HG02938 (cell line): Measurements from ENCODE around the gene DNAJC1.
"Not testable (repeated sequence)": the region's sequence is repeated elsewhere in the genome, so short reads cannot be mapped to it uniquely, and the experiment has no call there.

Source experiments
- ATAC-seq: cut with Tn5 transposase; IDR thresholded peaks from one replicate; pipeline ENCODE4 v1.9.1; 2021; ENCODE audit warnings: mild to moderate bottlenecking, moderate library complexity; ENCODE audit not compliant: unreplicated experiment

The DNAJC1 gene

GRCh38 chr10:21740989-21741388 is 262.5 kb downstream of the DNAJC1 start:
- no peak for ATAC-seq

- no peak for ATAC-seq
Measured at GRCh38 chr10:21737106-21737505, 266.4 kb downstream of the DNAJC1 start.

GRCh38 chr10:21733710-21734109 is 269.8 kb downstream of the DNAJC1 start:
- no peak for ATAC-seq

GRCh38 chr10:21732067-21732772 is 271.3 kb downstream of the DNAJC1 start:
- peak; percentile 76 for ATAC-seq

GRCh38 chr10:21728618-21729017 is 274.9 kb downstream of the DNAJC1 start:
- ATAC-seq: no peak

GRCh38 chr10:21727452-21728168 is 275.9 kb downstream of the DNAJC1 start:
- ATAC-seq: no peak

GRCh38 chr10:21726601-21727225 is 276.8 kb downstream of the DNAJC1 start:
- no peak for ATAC-seq

- peak; percentile 93 for ATAC-seq
Measured at GRCh38 chr10:21724687-21725367, 278.7 kb downstream of the DNAJC1 start.

GRCh38 chr10:21724020-21724589 is 279.4 kb downstream of the DNAJC1 start:
- no peak for ATAC-seq

GRCh38 chr10:21722209-21722608 is 281.3 kb downstream of the DNAJC1 start:
- ATAC-seq: no peak

GRCh38 chr10:21721000-21721665 is 282.4 kb downstream of the DNAJC1 start:
- ATAC-seq: no peak

GRCh38 chr10:21720090-21720489 is 283.4 kb downstream of the DNAJC1 start:
- ATAC-seq: no peak

- no peak for ATAC-seq
Measured at GRCh38 chr10:21719502-21719901, 284.0 kb downstream of the DNAJC1 start.

GRCh38 chr10:21717437-21718054 is 286.0 kb downstream of the DNAJC1 start:
- ATAC-seq: not testable (repeated sequence)

GRCh38 chr10:21715531-21716195 is 287.9 kb downstream of the DNAJC1 start:
- no peak for ATAC-seq

- ATAC-seq: no peak
Measured at GRCh38 chr10:21712975-21713374, 290.6 kb downstream of the DNAJC1 start.

GRCh38 chr10:21707498-21707897 is 296.0 kb downstream of the DNAJC1 start:
- no peak for ATAC-seq
